Endothelial cell (in vitro differentiated cells): ENCODE measurements around the gene POU2AF3. TPM values are rescaled to one million over a fixed set of nuclear protein-coding genes. Genes with fewer than 3 reads are reported as not detected.

ENCODE experiments used
- DNase-seq: peaks from one replicate; pipeline ENCODE4 v3.0.0; 2021; ENCODE audit warnings: low spot score
- H3K27ac Mint-ChIP-seq: one replicate; pipeline ENCODE4 v1.8.0; 2021; ENCODE audit warnings: mixed read lengths, inconsistent platforms; ENCODE audit not compliant: unreplicated experiment
- H3K27me3 Mint-ChIP-seq: one replicate; pipeline ENCODE4 v1.8.0; 2021; ENCODE audit warnings: mild to moderate bottlenecking, moderate library complexity, mixed read lengths, inconsistent platforms; ENCODE audit not compliant: unreplicated experiment
- H3K36me3 Mint-ChIP-seq: one replicate; pipeline ENCODE4 v1.8.0; 2021; ENCODE audit warnings: mild to moderate bottlenecking, low read depth, mixed read lengths, inconsistent platforms; ENCODE audit not compliant: unreplicated experiment
- H3K4me1 Mint-ChIP-seq: one replicate; pipeline ENCODE4 v1.8.0; 2021; ENCODE audit warnings: mild to moderate bottlenecking, mixed read lengths, inconsistent platforms; ENCODE audit not compliant: unreplicated experiment
- H3K4me3 Mint-ChIP-seq: one replicate; pipeline ENCODE4 v1.8.0; 2021; ENCODE audit warnings: mild to moderate bottlenecking, mixed read lengths, inconsistent platforms; ENCODE audit not compliant: unreplicated experiment
- H3K9me3 Mint-ChIP-seq: one replicate; pipeline ENCODE4 v1.8.0; 2021; ENCODE audit warnings: mixed read lengths, inconsistent platforms; ENCODE audit not compliant: unreplicated experiment
- long read RNA-seq: library from polyadenylated mRNA; unstranded; transcript quantifications from one replicate; pipeline ENCODE4 v2.0.0, GENCODE V29; 2020; ENCODE audit not compliant: unreplicated experiment
- total RNA-seq: library from RNA; stranded (reverse); fragmentation: NEBNext Ultra II Directional; extraction: Animal tissue kit (Norgen Biotek cat#: 25700); gene quantifications from one replicate; pipeline ENCODE4 v1.2.1, GENCODE V29; 2021; ENCODE audit not compliant: unreplicated experiment
- TF ChIP-seq, protein P1 (sequence below): fragments of 200-600 bp; sonication (generic); IDR thresholded peaks from one replicate; pipeline ENCODE4 v1.5.0; 2021; ENCODE audit warnings: antibody characterized with exemption; ENCODE audit not compliant: unreplicated experiment

Gene POU2AF3, protein sequence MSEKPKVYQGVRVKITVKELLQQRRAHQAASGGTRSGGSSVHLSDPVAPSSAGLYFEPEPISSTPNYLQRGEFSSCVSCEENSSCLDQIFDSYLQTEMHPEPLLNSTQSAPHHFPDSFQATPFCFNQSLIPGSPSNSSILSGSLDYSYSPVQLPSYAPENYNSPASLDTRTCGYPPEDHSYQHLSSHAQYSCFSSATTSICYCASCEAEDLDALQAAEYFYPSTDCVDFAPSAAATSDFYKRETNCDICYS
- total RNA-seq: 0.28 TPM
- long read RNA-seq: 0 reads

- DNase-seq: no peak
- Mint-ChIP-seq H3K4me1 (peaks cover 3% of the 10 kb centered on the region), H3K9me3 (no peaks in the 10 kb centered on the region), H3K36me3 (no peaks in the 10 kb centered on the region), H3K27me3 (peaks cover 19% of the 10 kb centered on the region), H3K27ac (no peak within 1 kb of the TSS), H3K4me3 (peak within 1 kb of the TSS; percentile 82)
- TF ChIP-seq, protein P1, sequence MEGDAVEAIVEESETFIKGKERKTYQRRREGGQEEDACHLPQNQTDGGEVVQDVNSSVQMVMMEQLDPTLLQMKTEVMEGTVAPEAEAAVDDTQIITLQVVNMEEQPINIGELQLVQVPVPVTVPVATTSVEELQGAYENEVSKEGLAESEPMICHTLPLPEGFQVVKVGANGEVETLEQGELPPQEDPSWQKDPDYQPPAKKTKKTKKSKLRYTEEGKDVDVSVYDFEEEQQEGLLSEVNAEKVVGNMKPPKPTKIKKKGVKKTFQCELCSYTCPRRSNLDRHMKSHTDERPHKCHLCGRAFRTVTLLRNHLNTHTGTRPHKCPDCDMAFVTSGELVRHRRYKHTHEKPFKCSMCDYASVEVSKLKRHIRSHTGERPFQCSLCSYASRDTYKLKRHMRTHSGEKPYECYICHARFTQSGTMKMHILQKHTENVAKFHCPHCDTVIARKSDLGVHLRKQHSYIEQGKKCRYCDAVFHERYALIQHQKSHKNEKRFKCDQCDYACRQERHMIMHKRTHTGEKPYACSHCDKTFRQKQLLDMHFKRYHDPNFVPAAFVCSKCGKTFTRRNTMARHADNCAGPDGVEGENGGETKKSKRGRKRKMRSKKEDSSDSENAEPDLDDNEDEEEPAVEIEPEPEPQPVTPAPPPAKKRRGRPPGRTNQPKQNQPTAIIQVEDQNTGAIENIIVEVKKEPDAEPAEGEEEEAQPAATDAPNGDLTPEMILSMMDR: no peak
Observed at GRCh38 chr11:111298413-111299100, at the start of gene POU2AF3. Gene POU2AF3 (plus strand): TSS chr11:111298546. CDS start chr11:111298582, 36 bp downstream.

DNA sequence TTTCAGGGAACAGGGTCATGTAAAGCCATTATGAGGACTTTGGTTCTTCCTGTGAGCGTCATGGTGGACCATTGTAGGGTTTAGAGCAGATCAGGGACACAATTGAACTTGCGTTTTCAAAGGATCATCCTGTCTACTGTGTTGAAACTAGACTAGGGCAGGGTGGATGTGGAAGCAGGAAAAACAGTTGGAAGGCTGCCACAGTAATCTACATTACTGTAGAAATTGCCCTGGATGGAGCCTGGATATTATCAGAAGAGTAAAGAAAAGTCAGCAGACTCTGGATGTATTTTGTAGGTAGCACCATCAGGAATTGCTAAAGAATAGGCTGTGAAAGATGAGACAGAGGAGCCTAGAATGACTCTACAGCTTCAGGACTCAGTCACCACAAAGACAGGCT is 47.4 kb upstream of the POU2AF3 start:
- TF ChIP-seq, protein P1: no peak
- Mint-ChIP-seq H3K4me1 (no peaks in the 10 kb centered on the region), H3K27me3 (no peaks in the 10 kb centered on the region), H3K4me3 (no peak overlapping the region), H3K36me3 (no peaks in the 10 kb centered on the region), H3K27ac (no peak overlapping the region), H3K9me3 (no peaks in the 10 kb centered on the region)
- DNase-seq: no peak

DNA sequence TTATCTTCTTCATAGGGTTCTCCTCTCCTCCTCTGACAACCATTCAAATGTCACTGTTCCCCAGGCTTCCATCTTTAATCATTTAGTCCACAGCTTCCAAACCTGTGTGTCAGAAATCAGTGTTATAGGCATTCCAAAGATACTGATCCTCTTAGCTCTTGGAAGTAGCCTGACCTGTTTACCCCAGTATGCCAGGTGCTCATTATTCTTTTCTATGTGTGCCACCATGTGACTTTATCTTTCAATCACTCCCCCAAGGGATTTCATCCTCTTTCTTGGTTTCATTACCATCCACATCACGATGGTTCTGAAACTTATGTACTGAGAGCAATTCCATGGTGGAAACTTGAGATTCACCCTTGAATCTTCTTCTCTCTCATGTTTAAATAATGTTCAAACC is 45.2 kb upstream of the POU2AF3 start:
- no peaks in the 10 kb centered on the region for H3K4me1 Mint-ChIP-seq
- H3K27me3 Mint-ChIP-seq: no peaks in the 10 kb centered on the region
- H3K36me3 Mint-ChIP-seq: no peaks in the 10 kb centered on the region
- TF ChIP-seq, protein P1: no peak
- H3K27ac Mint-ChIP-seq: no peak overlapping the region
- no peak for DNase-seq
- no peaks in the 10 kb centered on the region for H3K9me3 Mint-ChIP-seq
- H3K4me3 Mint-ChIP-seq: no peak overlapping the region

- Mint-ChIP-seq H3K36me3 (no peaks in the 10 kb centered on the region), H3K4me3 (no peak overlapping the region), H3K27me3 (no peaks in the 10 kb centered on the region), H3K4me1 (no peaks in the 10 kb centered on the region), H3K9me3 (no peaks in the 10 kb centered on the region), H3K27ac (no peak overlapping the region)
- no peak for DNase-seq
- TF ChIP-seq, protein P1: no peak
Observed at GRCh38 chr11:111253630-111254029, 44.7 kb upstream of the POU2AF3 start.

GRCh38 chr11:111258046-111258445 is 40.3 kb upstream of the POU2AF3 start:
- no peaks in the 10 kb centered on the region for H3K9me3 Mint-ChIP-seq
- H3K36me3 Mint-ChIP-seq: no peaks in the 10 kb centered on the region
- H3K4me1 Mint-ChIP-seq: no peaks in the 10 kb centered on the region
- H3K27ac Mint-ChIP-seq: no peak overlapping the region
- TF ChIP-seq, protein P1: no peak
- no peak overlapping the region for H3K4me3 Mint-ChIP-seq
- no peaks in the 10 kb centered on the region for H3K27me3 Mint-ChIP-seq
- DNase-seq: no peak
